Endodermal cell (in vitro differentiated cells): ENCODE measurements around the gene PDE10A. TPM values are rescaled to one million over a fixed set of nuclear protein-coding genes. Genes with fewer than 3 reads are reported as not detected.

Experiments used
- DNase-seq: peaks from one replicate; pipeline ENCODE4 v3.0.0-alpha.2; 2017
- H3K27ac ChIP-seq: 2 replicates; pipeline ENCODE4 v1.5.1; 2013; ENCODE audit warnings: mild to moderate bottlenecking, low read depth, low read length, moderate library complexity
- H3K27me3 ChIP-seq: 2 replicates; pipeline ENCODE4 v1.6.1; 2013; ENCODE audit warnings: mild to moderate bottlenecking, low read length, moderate library complexity; ENCODE audit not compliant: insufficient read depth, control insufficient read depth, poor library complexity, severe bottlenecking
- H3K36me3 ChIP-seq: 2 replicates; pipeline ENCODE4 v1.7.0; 2013; ENCODE audit warnings: mild to moderate bottlenecking, low read length, moderate library complexity; ENCODE audit not compliant: control insufficient read depth, insufficient read depth
- H3K4me1 ChIP-seq: one replicate; pipeline ENCODE4 v1.7.0; 2013; ENCODE audit warnings: low read length; ENCODE audit not compliant: control insufficient read depth, insufficient read depth
- H3K4me3 ChIP-seq: 2 replicates; pipeline ENCODE4 v1.5.1; 2013; ENCODE audit warnings: mild to moderate bottlenecking, low read length, moderate library complexity
- H3K9ac ChIP-seq: 2 replicates; pipeline ENCODE4 v1.6.1; 2013; ENCODE audit warnings: mild to moderate bottlenecking, low read length, moderate library complexity; ENCODE audit not compliant: poor library complexity, severe bottlenecking; ENCODE audit errors: extremely low read depth
- H3K9me3 ChIP-seq: 2 replicates; pipeline ENCODE4 v1.6.1; 2013; ENCODE audit warnings: mild to moderate bottlenecking, low read length, moderate library complexity; ENCODE audit not compliant: control insufficient read depth
- H3K27ac Mint-ChIP-seq: 2 replicates; pipeline ENCODE4 v1.8.0; 2020; ENCODE audit warnings: mixed read lengths
- H3K27me3 Mint-ChIP-seq: 2 replicates; pipeline ENCODE4 v1.8.0; 2021; ENCODE audit warnings: mild to moderate bottlenecking, mixed read lengths; ENCODE audit not compliant: insufficient read depth
- H3K36me3 Mint-ChIP-seq: 2 replicates; pipeline ENCODE4 v1.8.0; 2020; ENCODE audit warnings: low read depth, mixed read lengths
- H3K4me1 Mint-ChIP-seq: 2 replicates; pipeline ENCODE4 v1.8.0; 2020; ENCODE audit warnings: mixed read lengths
- H3K4me3 Mint-ChIP-seq: 2 replicates; pipeline ENCODE4 v1.8.0; 2020; ENCODE audit warnings: mild to moderate bottlenecking, moderate library complexity, mixed read lengths
- H3K9me3 Mint-ChIP-seq: 2 replicates; pipeline ENCODE4 v1.8.0; 2020; ENCODE audit warnings: mild to moderate bottlenecking, mixed read lengths
- WGBS, 2 experiments: methylation state at CpG; one replicate each; pipeline versions ENCODE4 v1.1.5 to v1.1.7; 2013; ENCODE audit warnings: missing lambda C conversion rate in 2 of 2, mixed read lengths in 1 of 2; ENCODE audit not compliant: insufficient coverage in 1 of 2, insufficient read length in 1 of 2; 5-methylcytosine and 5-hydroxymethylcytosine counted together
- total RNA-seq, 2 donors: library from RNA; stranded (reverse); fragmentation: NEBNext Ultra II Directional in 1 of 2; extraction: Animal tissue kit (Norgen Biotek cat#: 25700) in 1 of 2; gene quantifications; 2 replicates in 1 of 2; 3 replicates in 1 of 2; pipeline ENCODE4 v1.2.1, GENCODE V29; 2021
- TF ChIP-seq, protein P1 (sequence below): fragments of 200-600 bp; sonication (generic); conservative IDR thresholded peaks from 2 replicates; pipeline ENCODE4 v1.5.0; 2021; ENCODE audit warnings: antibody characterized with exemption, mild to moderate bottlenecking

The PDE10A gene
- total RNA-seq, 2 donors from 2014 or later, result 22.8 to 27.8 TPM

- Mint-ChIP-seq H3K36me3 (peaks cover 25% of the 10 kb centered on the region), H3K4me1 (no peaks in the 10 kb centered on the region), H3K9me3 (peaks cover 5% of the 10 kb centered on the region), H3K27ac (no peak overlapping the region), H3K4me3 (no peak overlapping the region), H3K27me3 (no peaks in the 10 kb centered on the region)
- Histone ChIP-seq H3K4me1 (no peaks in the 10 kb centered on the region), H3K27ac (no peak overlapping the region), H3K9ac (no peak overlapping the region), H3K27me3 (no peaks in the 10 kb centered on the region), H3K36me3 (peaks cover 48% of the 10 kb centered on the region), H3K4me3 (no peak overlapping the region), H3K9me3 (no peaks in the 10 kb centered on the region)
- TF ChIP-seq, protein P1, sequence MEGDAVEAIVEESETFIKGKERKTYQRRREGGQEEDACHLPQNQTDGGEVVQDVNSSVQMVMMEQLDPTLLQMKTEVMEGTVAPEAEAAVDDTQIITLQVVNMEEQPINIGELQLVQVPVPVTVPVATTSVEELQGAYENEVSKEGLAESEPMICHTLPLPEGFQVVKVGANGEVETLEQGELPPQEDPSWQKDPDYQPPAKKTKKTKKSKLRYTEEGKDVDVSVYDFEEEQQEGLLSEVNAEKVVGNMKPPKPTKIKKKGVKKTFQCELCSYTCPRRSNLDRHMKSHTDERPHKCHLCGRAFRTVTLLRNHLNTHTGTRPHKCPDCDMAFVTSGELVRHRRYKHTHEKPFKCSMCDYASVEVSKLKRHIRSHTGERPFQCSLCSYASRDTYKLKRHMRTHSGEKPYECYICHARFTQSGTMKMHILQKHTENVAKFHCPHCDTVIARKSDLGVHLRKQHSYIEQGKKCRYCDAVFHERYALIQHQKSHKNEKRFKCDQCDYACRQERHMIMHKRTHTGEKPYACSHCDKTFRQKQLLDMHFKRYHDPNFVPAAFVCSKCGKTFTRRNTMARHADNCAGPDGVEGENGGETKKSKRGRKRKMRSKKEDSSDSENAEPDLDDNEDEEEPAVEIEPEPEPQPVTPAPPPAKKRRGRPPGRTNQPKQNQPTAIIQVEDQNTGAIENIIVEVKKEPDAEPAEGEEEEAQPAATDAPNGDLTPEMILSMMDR, result no peak
- no peak for DNase-seq
- WGBS, 2 experiments, result 94 to 100% methylated on average over 1 of the region's 1 CpG
Observed at GRCh38 chr6:165376100-165376499, 286.9 kb downstream of the PDE10A start.

DNA sequence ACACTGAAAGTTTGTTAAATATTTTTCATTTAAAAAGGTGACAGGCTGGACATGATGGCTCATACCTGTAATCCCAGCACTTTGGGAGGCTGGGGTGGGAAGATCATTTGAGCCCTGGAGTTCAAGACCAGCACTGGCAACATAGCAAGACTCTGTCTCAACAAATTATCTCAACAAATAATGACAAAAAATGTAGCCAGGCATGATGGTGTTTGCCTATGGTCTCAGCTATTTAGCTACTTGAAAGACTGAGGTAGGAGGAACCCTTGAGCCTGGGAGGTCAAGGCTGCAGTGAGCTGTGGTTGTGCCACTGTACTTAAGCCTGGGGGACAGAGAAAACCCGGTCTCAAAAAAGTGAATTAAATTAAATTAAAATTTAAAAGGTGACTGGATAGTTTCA, 297.7 kb downstream of the PDE10A start:
- no peak overlapping the region for H3K4me3 Mint-ChIP-seq
- H3K4me1 Mint-ChIP-seq, result no peaks in the 10 kb centered on the region
- TF ChIP-seq, protein P1, result no peak
- no peak overlapping the region for H3K27ac Mint-ChIP-seq
- peaks cover 51% of the 10 kb centered on the region for H3K36me3 ChIP-seq
- peaks cover 33% of the 10 kb centered on the region for H3K36me3 Mint-ChIP-seq
- H3K9ac ChIP-seq, result no peak overlapping the region
- no peaks in the 10 kb centered on the region for H3K27me3 ChIP-seq
- H3K27ac ChIP-seq, result no peak overlapping the region
- peaks cover 10% of the 10 kb centered on the region for H3K9me3 Mint-ChIP-seq
- no peaks in the 10 kb centered on the region for H3K27me3 Mint-ChIP-seq
- no peak overlapping the region for H3K4me3 ChIP-seq
- WGBS, 2 experiments, result 100% methylated on average over 1 of the region's 1 CpG; no CpG with 5 or more reads in 1 of the 2 experiments
- H3K9me3 ChIP-seq, result peaks cover 27% of the 10 kb centered on the region
- H3K4me1 ChIP-seq, result no peaks in the 10 kb centered on the region
- DNase-seq, result no peak

GRCh38 chr6:165345700-165346099, 317.3 kb downstream of the PDE10A start:
- TF ChIP-seq, protein P1, result no peak
- no peaks in the 10 kb centered on the region for H3K27me3 Mint-ChIP-seq
- Histone ChIP-seq H3K9me3 (peaks cover 13% of the 10 kb centered on the region), H3K9ac (no peak overlapping the region), H3K27me3 (no peaks in the 10 kb centered on the region), H3K4me3 (no peak overlapping the region), H3K27ac (no peak overlapping the region), H3K4me1 (no peaks in the 10 kb centered on the region), H3K36me3 (peaks cover 83% of the 10 kb centered on the region)
- peaks cover 18% of the 10 kb centered on the region for H3K9me3 Mint-ChIP-seq
- 86 to 92% methylated on average over 4 of the region's 4 CpGs for WGBS, 2 experiments
- no peak overlapping the region for H3K4me3 Mint-ChIP-seq
- DNase-seq, result no peak
- H3K4me1 Mint-ChIP-seq, result no peaks in the 10 kb centered on the region
- H3K27ac Mint-ChIP-seq, result no peak overlapping the region
- H3K36me3 Mint-ChIP-seq, result peaks cover 38% of the 10 kb centered on the region
